GM21447 (cell line): ENCODE measurements around the gene DGUOK.
"Not testable (repeated sequence)": the region's sequence is repeated elsewhere in the genome, so short reads cannot be mapped to it uniquely, and the experiment has no call there.

ENCODE experiments used
- ATAC-seq: cut with Tn5 transposase; IDR thresholded peaks from one replicate; pipeline ENCODE4 v1.9.1; 2021; ENCODE audit not compliant: unreplicated experiment

Gene DGUOK

GRCh38 chr2:73926493-73927327 is at the start of gene DGUOK:
TSS of gene DGUOK (plus strand) at chr2:73926880. CDS start at chr2:73926911, 31 bp downstream.
- ATAC-seq: peak; percentile 100

GRCh38 chr2:73877071-73877802 is 49.4 kb upstream of the DGUOK start:
- no peak for ATAC-seq

DNA sequence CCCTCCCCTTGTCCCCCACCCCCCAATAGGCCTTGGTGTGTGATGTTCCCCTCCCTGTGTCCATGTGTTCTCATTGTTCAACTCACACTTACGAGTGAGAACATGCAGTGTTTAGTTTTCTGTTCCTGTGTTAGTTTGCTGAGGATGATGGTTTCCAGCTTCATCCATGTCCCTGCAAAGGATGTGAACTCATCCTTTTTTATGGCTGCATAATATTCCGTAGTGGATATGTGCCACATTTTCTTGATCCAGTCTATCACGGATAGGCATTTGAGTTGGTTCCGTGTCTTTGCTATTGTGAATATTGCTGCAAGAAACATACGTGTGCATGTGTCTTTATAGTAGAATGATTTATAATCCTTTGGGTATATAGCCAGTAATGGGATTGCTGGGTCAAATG is 48.7 kb upstream of the DGUOK start:
- ATAC-seq: not testable (repeated sequence)

- ATAC-seq: no peak
Observed at GRCh38 chr2:73885406-73885805, 41.3 kb upstream of the DGUOK start.

GRCh38 chr2:73886357-73886756 is 40.3 kb upstream of the DGUOK start:
- ATAC-seq: no peak

GRCh38 chr2:73887596-73888353 is 38.9 kb upstream of the DGUOK start:
- not testable (repeated sequence) for ATAC-seq

DNA sequence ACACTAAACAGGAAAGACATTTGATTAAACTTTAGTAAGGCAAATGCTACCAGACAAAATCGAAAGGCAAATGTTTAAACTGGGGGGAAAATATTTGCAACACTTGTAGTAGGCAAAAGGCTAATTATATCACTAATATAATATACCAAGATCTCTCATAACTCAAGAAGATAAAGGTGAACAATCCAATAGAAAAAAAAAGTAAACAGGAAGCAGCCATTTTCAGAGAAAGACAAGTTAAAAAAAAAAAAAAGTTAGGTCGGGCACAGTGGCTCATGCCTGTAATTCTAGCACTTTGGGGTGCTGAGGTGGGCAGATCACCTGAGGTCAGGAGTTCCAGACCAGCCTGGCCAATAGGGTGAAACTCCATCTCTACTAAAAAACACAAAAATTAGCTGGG is 38.3 kb upstream of the DGUOK start:
- ATAC-seq: no peak

- no peak for ATAC-seq
Observed at GRCh38 chr2:73889206-73889605, 37.5 kb upstream of the DGUOK start.

DNA sequence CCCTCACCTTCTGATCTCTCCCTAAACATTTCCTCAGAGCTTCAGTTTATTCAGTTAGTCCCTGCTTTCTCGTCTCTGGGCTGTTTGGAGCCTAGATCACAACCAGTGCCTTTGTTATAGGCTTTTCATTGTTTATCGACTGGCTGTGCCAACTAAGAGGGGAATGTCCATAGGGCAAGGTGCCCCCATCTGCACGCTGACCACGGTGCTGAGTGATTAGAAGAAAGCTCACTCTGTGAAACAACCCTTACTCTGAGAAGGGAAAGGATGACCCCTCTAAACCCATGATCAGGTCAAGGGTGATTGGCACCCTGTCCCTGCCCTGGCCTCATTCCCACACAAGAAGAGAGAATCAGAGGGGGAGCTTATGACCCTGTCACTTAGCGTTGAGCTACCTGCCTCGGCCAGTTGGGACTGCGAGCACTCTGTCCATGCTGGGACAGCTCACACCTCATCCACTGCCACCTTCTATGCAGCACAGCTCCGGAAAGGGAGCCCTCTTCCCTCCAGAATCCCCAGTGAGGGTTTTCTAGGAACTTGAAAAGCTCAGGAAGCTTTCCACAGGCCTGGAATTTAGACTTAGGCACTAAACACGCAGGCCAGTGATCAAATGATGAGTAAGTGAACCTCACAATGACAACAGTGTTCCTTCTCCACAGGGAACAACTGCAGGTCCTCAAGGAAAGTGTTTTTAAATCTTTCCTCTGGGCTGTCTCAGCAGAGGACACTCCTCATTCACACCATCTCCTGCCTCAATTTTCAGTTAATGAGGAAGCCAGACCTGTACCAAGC is 36.2 kb upstream of the DGUOK start:
- no peak for ATAC-seq

- ATAC-seq: no peak
Observed at GRCh38 chr2:73891276-73891901, 35.3 kb upstream of the DGUOK start.

DNA sequence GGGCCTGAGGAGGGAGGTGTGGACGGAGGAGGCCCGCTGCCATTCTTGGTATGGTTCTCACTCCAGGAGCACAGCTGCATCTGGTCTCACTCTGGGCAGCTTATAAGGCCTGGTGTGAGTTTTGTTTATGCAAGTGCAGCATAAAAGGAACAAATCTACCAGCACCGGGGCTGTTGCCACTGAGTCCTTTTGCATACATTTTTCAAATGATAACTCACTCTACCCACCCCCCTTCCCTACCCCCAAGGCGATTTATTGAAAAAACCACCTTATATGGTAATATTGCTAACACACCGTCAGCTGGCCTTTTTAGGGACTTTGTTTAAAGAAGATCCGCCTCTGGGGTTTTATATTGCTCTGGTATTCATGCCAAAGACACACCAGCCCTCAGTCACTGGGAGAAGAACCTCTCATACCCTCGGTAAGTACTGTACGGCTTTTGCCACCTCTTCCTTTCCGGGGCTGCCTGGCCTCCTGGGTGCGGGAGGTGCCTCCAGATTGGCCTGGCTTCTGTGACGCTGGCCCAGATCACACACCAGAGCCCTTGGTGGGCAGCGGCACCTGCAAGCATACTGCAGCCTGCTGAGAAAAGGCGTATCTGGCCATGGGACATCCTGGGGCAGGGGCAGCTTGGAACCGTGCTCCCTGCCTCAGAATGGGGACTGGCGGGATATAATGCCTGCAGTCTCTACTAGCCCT is 33.9 kb upstream of the DGUOK start, which contains the start of gene ACTG2:
TSS of gene ACTG2 (plus strand) at position 378 of the 699 bp plus-strand sequence. CDS start 8,304 bp downstream, outside the sequence.
- no peak for ATAC-seq

GRCh38 chr2:73893764-73894474 is 32.8 kb upstream of the DGUOK start:
- ATAC-seq: no peak

- no peak for ATAC-seq
Observed at GRCh38 chr2:73894475-73894850, 32.2 kb upstream of the DGUOK start.

- ATAC-seq: no peak
Observed at GRCh38 chr2:73894877-73895276, 31.8 kb upstream of the DGUOK start.

DNA sequence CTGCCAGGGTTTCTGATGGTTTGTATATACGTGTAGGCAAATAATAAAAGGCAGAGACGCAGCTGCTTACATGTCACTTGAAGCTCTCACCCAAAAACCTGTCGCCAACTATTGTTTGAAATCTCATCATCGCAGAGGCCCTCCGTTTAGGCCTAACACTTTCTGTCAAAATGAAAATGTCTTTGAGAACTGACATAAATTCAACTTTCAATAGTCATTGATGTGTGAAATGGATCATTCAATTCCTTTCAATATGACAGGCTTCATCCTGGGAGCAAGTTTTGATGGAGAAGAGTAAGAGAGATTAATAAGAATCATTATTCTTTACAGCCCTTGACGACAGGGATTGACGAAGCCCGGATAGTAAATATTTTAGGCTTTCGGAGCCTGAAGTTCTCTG is 31.2 kb upstream of the DGUOK start:
- no peak for ATAC-seq

- peak; percentile 80 for ATAC-seq
Observed at GRCh38 chr2:73896362-73897239, 30.1 kb upstream of the DGUOK start.

DNA sequence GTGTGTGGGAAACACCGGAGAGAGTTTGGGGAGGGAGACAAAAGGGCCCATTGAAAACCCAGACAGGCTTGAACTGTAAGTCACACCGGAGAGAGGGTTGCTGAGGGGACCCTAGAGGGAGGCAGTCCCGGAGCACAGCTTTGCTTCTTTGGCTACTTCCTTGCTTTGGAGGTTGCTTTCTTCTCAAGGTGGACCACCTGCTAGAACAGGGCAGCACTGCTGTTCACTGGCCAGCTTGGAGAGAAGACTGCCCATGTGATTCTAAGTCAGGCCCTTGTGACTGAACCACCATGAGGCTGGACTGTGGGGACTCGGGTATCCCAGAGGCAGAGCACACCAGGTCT is 29.5 kb upstream of the DGUOK start:
- ATAC-seq: no peak

DNA sequence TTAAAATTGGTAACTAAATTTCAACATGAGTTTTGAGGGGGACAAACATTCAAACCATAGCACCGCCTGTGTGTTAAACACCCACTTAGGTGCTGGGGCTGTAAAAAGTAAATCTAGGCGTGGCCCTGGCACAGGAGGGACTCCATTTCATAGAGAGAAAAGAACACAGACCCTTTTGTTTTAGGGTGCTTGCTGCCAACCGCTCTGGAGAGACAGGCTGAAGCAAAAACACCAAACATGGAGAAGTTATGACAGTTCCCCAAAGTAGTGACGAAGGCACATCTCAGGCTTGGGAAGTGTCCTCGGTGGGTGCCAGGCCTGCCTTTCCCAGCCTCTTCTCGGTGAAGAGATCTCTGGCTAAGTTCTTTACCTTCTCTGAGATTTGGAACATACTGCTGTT is 28.7 kb upstream of the DGUOK start:
- no peak for ATAC-seq
